CD4-positive, alpha-beta T cell treated with Interferon gamma for 1 hour (primary cell): ENCODE results near the gene GON7.
"Not testable (repeated sequence)": the region's sequence is repeated elsewhere in the genome, so short reads cannot be mapped to it uniquely, and the experiment has no call there.

Experiments used
- DNase-seq: peaks from one replicate; pipeline ENCODE4 v3.0.0-alpha.2; 2020

GON7 gene

GRCh38 chr14:93206793-93207467 lies at the start of gene GON7, which contains the start of gene UBR7:
Gene GON7 (minus strand): TSS chr14:93207065. CDS start chr14:93207037, 28 bp downstream.
Gene UBR7 (plus strand): TSS chr14:93207256. CDS start chr14:93207292, 36 bp downstream.
- peak; percentile 85 for DNase-seq

- DNase-seq, result no peak
These were observed 42.4 kb upstream of the GON7 start for GRCh38 chr14:93249128-93249831.

GRCh38 chr14:93246534-93246933 lies 39.7 kb upstream of the GON7 start:
- DNase-seq, result no peak

- no peak for DNase-seq
These were observed 39.0 kb upstream of the GON7 start for GRCh38 chr14:93245764-93246420.

- DNase-seq, result no peak
These were observed 33.8 kb upstream of the GON7 start for GRCh38 chr14:93240678-93241000.

- DNase-seq, result no peak
These were observed 33.2 kb upstream of the GON7 start for GRCh38 chr14:93239869-93240677.

GRCh38 chr14:93234798-93235197 lies 27.9 kb upstream of the GON7 start:
- no peak for DNase-seq

- DNase-seq, result not testable (repeated sequence)
These were observed 26.2 kb upstream of the GON7 start for GRCh38 chr14:93233078-93233477.

GRCh38 chr14:93232159-93232558 lies 25.3 kb upstream of the GON7 start:
- DNase-seq, result no peak

GRCh38 chr14:93231129-93231979 lies 24.5 kb upstream of the GON7 start:
- DNase-seq, result no peak

- no peak for DNase-seq
These were observed 23.7 kb upstream of the GON7 start for GRCh38 chr14:93230539-93230938.

- DNase-seq, result no peak
These were observed 21.7 kb upstream of the GON7 start for GRCh38 chr14:93228550-93228949.

GRCh38 chr14:93223565-93223964 lies 16.7 kb upstream of the GON7 start:
- DNase-seq, result no peak

- DNase-seq, result no peak
These were observed 13.6 kb upstream of the GON7 start for GRCh38 chr14:93220509-93220908.

GRCh38 chr14:93219103-93219726 lies 12.3 kb upstream of the GON7 start:
- DNase-seq, result peak; percentile 55

- no peak for DNase-seq
These were observed 7.7 kb upstream of the GON7 start for GRCh38 chr14:93214598-93214997.

GRCh38 chr14:93212432-93212831 lies 5.6 kb upstream of the GON7 start:
- DNase-seq, result no peak

GRCh38 chr14:93207468-93208308 lies 823 bp upstream of the GON7 start:
- DNase-seq, result peak; percentile 8

- DNase-seq, result no peak
These were observed 5.6 kb downstream of the GON7 start for GRCh38 chr14:93201155-93201704.

GRCh38 chr14:93200553-93200952 lies 6.3 kb downstream of the GON7 start:
- DNase-seq, result no peak
